K562 (cell line): ENCODE data around the gene PEX6. TPM values are rescaled to one million over a fixed set of nuclear protein-coding genes. Genes with fewer than 3 reads are reported as not detected.
A peak's percentile ranks its signal among the peaks of the same experiment; 100 is the strongest.

Source experiments
- BRD9 ChIP-seq: fragments of 450-650 bp; IDR thresholded peaks from 2 replicates; pipeline ENCODE4 v1.6.1; 2018; ENCODE audit warnings: low read depth; ENCODE audit not compliant: partially characterized antibody
- ETV6 ChIP-seq, 3 experiments: fragments of 150-350 bp in 1 of 3; sonication (generic) in 1 of 3; formaldehyde crosslinking in 1 of 3; IDR thresholded peaks; 2 replicates each; pipeline versions ENCODE4 v1.6.1 to v1.8.0; 2014 to 2022; ENCODE audit warnings: borderline replicate concordance in 2 of 3, low read depth in 2 of 3, antibody characterized with exemption in 1 of 3, low read length in 1 of 3, mild to moderate bottlenecking in 1 of 3, missing genetic modification reagents in 1 of 3
- SIN3A ChIP-seq, 2 experiments: fragments of 150-350 bp in 1 of 2; IDR thresholded peaks; 2 replicates each; pipeline ENCODE4 v1.6.1; 2011 to 2016; ENCODE audit warnings: borderline replicate concordance in 2 of 2, low read depth in 2 of 2, low read length in 2 of 2, mild to moderate bottlenecking in 2 of 2, moderate library complexity in 2 of 2; ENCODE audit not compliant: control insufficient read depth in 1 of 2
- TRIM24 ChIP-seq, 2 experiments: fragments of 450-650 bp; IDR thresholded peaks; 2 replicates each; pipeline ENCODE4 v1.6.1; 2016
- U2AF1 ChIP-seq: fragments of 200-400 bp; formaldehyde crosslinking; optimal IDR thresholded peaks from 2 replicates; pipeline ENCODE3; 2017; ENCODE audit warnings: mild to moderate bottlenecking, low read depth, low read length, moderate library complexity
- ZNF134 ChIP-seq: fragments of 250-450 bp; sonication (Bioruptor Pico); conservative IDR thresholded peaks from 2 replicates; pipeline ENCODE4 v1.4.0; 2020
- ZNF175 ChIP-seq: fragments of 200-800 bp; sonication (Bioruptor generic); IDR thresholded peaks from 2 replicates; pipeline ENCODE4 v1.6.1; 2016; ENCODE audit warnings: low read depth, mild to moderate bottlenecking, missing genetic modification characterization, missing compliant biosample characterization
- ZNF24 ChIP-seq: fragments of 450-650 bp; IDR thresholded peaks from 2 replicates; pipeline ENCODE4 v1.6.1; 2016
- ZNF76 ChIP-seq: fragments of 250-450 bp; sonication (Bioruptor Pico); IDR thresholded peaks from 2 replicates; pipeline ENCODE4 v1.4.0; 2020; ENCODE audit warnings: mild to moderate bottlenecking, moderate library complexity, borderline replicate concordance
- polyA plus RNA-seq, 8 experiments: library from polyadenylated mRNA; depleted of rRNA in 4 of 8; stranded (reverse) in 5 of 8; unstranded in 3 of 8; fragments of >200 nt; fragmentation: Nextera tagmentation in 2 of 8; fragmentation: Illumina TruSeq in 1 of 8; extraction: Ambion mirVana in 2 of 8; extraction: Trizol in 1 of 8; gene quantifications; 2 replicates each; pipeline versions ENCODE4 v1.2.1 to v1.2.3, GENCODE V29; 2011 to 2014; ENCODE audit warnings: inconsistent platforms in 1 of 8, missing spikeins in 1 of 8
- total RNA-seq, 7 experiments: library from RNA; depleted of rRNA in 6 of 7; stranded (reverse); fragments of >200 nt in 6 of 7; fragmentation: Illumina TruSeq in 2 of 7; extraction: Trizol in 2 of 7; gene quantifications; 2 replicates each; pipeline versions ENCODE4 v1.2.1 to v1.2.3, GENCODE V29; 2011 to 2021; ENCODE audit warnings: low replicate concordance in 1 of 7
- TF ChIP-seq, protein P1 (sequence below): IDR thresholded peaks from 2 replicates; pipeline ENCODE4 v1.6.1; 2011; ENCODE audit not compliant: insufficient read length; ENCODE audit errors: extremely low read depth
- TF ChIP-seq, protein P2 (sequence below), 3 experiments: fragments of 200-800 bp in 1 of 3; fragments of 250-450 bp in 1 of 3; fragments of 450-650 bp in 1 of 3; sonication (Bioruptor Pico) in 1 of 3; sonication (Bioruptor generic) in 1 of 3; formaldehyde crosslinking in 1 of 3; IDR thresholded peaks; 2 replicates each; pipeline versions ENCODE4 v1.6.1 to v1.8.0; 2016 to 2022; ENCODE audit warnings: mild to moderate bottlenecking in 2 of 3, missing genetic modification characterization in 2 of 3, missing compliant biosample characterization in 1 of 3, moderate library complexity in 1 of 3
- TF ChIP-seq, protein P3 (sequence below): fragments of 200-800 bp; sonication (Bioruptor generic); IDR thresholded peaks from 2 replicates; pipeline ENCODE4 v1.6.1; 2017; ENCODE audit warnings: missing genetic modification characterization, missing compliant biosample characterization
- TF ChIP-seq, protein P4 (sequence below), 2 experiments: IDR thresholded peaks; 2 replicates each; pipeline ENCODE4 v1.6.1; 2012; ENCODE audit warnings: improper control_type of control experiment in 2 of 2, low read depth in 2 of 2, low read length in 2 of 2, borderline replicate concordance in 1 of 2
- TF ChIP-seq, protein P5 (sequence below), 3 experiments: IDR thresholded peaks in 2 of 3; conservative IDR thresholded peaks in 1 of 3; 2 replicates each; pipeline ENCODE4 v1.5.1; 2011 to 2012; ENCODE audit warnings: low read length in 3 of 3, mild to moderate bottlenecking in 3 of 3, control low read depth in 2 of 3, improper control_type of control experiment in 1 of 3, inconsistent platforms in 1 of 3, low read depth in 1 of 3, mixed read lengths in 1 of 3, moderate library complexity in 1 of 3; ENCODE audit not compliant: insufficient read depth in 2 of 3

PEX6 gene
- total and polyA plus RNA-seq, 9 of the 15 experiments (the other 6 are each of a cell fraction or from before 2014, with no cell fraction given): 0.17 to 20.8 (median 6.9) TPM

DNA sequence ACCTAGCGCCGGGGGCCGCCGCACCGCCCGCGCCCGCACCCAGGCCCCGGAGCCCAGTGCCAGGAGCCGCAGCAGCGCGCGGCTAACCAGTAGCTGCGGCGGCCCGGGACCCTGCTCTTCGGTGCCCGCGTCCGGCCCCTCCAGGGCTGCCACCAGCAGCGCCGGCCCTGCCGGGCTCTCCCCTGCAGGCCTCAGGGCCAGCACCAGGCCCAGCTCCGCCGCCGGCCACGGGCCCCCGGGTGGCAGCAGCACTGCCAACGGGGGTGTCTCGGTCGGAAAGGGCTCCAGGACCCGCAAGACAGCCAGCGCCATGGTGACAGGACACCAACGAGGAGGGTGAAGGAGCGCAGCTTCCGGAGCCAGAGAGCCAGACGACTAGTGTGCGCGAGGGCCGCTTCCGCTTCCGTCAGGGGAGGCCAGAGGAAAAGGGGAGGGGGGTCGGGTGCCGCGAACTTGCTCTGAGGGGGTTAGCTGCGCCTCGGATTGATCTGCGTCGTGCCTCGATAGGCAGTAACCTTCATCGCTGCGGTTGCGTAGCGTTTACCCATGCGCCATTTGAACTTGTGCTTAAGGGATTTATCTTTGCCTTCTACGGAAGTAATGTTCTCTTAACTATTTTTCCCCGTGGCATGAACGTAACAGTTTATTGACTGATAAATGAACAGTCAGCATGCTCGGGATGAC is at the start of gene PEX6 (continued):
- TF ChIP-seq U2AF1 (peak; percentile 74), TRIM24 (IDR thresholded peaks at IDR 0.05) (0 out of 4 replicates have a peak, but pooled peaks of 1 of the 2 experiments have one; percentile 19), SIN3A (IDR thresholded peaks at IDR 0.05; ENCODE audit: borderline replicate concordance in 2 of 2, control insufficient read depth in 1 of 2, low read depth in 2 of 2, low read length in 2 of 2) (peak; percentile 50 to 92; a peak in 1 of 4 replicates), ZNF76 (CRISPR knock-in tag) (0 out of 2 replicates have a peak, but pooled peaks have one; percentile 3), ETV6 (IDR thresholded peaks at IDR 0.05; ENCODE audit: borderline replicate concordance in 1 of 2, low read depth in 2 of 2, low read length in 1 of 2) (peak; percentile 71 to 85; a peak in 3 of 4 replicates), ETV6 (CRISPR knock-in tag; IDR thresholded peaks at IDR 0.05; ENCODE audit: borderline replicate concordance) (no peak; the same call in 1 of the 2 replicates), ZNF24 (peak; percentile 4; the same call in 1 of the 2 replicates), ZNF175 (CRISPR knock-in tag) (no peak), BRD9 (no peak), ZNF134 (CRISPR knock-in tag) (no peak)
- TF ChIP-seq, protein P1, sequence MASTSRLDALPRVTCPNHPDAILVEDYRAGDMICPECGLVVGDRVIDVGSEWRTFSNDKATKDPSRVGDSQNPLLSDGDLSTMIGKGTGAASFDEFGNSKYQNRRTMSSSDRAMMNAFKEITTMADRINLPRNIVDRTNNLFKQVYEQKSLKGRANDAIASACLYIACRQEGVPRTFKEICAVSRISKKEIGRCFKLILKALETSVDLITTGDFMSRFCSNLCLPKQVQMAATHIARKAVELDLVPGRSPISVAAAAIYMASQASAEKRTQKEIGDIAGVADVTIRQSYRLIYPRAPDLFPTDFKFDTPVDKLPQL: peak; percentile 54
- TF ChIP-seq, protein P2, sequence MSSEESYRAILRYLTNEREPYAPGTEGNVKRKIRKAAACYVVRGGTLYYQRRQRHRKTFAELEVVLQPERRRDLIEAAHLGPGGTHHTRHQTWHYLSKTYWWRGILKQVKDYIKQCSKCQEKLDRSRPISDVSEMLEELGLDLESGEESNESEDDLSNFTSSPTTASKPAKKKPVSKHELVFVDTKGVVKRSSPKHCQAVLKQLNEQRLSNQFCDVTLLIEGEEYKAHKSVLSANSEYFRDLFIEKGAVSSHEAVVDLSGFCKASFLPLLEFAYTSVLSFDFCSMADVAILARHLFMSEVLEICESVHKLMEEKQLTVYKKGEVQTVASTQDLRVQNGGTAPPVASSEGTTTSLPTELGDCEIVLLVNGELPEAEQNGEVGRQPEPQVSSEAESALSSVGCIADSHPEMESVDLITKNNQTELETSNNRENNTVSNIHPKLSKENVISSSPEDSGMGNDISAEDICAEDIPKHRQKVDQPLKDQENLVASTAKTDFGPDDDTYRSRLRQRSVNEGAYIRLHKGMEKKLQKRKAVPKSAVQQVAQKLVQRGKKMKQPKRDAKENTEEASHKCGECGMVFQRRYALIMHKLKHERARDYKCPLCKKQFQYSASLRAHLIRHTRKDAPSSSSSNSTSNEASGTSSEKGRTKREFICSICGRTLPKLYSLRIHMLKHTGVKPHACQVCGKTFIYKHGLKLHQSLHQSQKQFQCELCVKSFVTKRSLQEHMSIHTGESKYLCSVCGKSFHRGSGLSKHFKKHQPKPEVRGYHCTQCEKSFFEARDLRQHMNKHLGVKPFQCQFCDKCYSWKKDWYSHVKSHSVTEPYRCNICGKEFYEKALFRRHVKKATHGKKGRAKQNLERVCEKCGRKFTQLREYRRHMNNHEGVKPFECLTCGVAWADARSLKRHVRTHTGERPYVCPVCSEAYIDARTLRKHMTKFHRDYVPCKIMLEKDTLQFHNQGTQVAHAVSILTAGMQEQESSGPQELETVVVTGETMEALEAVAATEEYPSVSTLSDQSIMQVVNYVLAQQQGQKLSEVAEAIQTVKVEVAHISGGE (CRISPR knock-in tag; IDR thresholded peaks at IDR 0.05): peak in 2 of 3 experiments; percentile 61 to 91; a peak in 3 of 6 replicates
- TF ChIP-seq, protein P3, sequence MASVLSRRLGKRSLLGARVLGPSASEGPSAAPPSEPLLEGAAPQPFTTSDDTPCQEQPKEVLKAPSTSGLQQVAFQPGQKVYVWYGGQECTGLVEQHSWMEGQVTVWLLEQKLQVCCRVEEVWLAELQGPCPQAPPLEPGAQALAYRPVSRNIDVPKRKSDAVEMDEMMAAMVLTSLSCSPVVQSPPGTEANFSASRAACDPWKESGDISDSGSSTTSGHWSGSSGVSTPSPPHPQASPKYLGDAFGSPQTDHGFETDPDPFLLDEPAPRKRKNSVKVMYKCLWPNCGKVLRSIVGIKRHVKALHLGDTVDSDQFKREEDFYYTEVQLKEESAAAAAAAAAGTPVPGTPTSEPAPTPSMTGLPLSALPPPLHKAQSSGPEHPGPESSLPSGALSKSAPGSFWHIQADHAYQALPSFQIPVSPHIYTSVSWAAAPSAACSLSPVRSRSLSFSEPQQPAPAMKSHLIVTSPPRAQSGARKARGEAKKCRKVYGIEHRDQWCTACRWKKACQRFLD (CRISPR knock-in tag): peak; percentile 75; the same call in 1 of the 2 replicates
- TF ChIP-seq, protein P4, sequence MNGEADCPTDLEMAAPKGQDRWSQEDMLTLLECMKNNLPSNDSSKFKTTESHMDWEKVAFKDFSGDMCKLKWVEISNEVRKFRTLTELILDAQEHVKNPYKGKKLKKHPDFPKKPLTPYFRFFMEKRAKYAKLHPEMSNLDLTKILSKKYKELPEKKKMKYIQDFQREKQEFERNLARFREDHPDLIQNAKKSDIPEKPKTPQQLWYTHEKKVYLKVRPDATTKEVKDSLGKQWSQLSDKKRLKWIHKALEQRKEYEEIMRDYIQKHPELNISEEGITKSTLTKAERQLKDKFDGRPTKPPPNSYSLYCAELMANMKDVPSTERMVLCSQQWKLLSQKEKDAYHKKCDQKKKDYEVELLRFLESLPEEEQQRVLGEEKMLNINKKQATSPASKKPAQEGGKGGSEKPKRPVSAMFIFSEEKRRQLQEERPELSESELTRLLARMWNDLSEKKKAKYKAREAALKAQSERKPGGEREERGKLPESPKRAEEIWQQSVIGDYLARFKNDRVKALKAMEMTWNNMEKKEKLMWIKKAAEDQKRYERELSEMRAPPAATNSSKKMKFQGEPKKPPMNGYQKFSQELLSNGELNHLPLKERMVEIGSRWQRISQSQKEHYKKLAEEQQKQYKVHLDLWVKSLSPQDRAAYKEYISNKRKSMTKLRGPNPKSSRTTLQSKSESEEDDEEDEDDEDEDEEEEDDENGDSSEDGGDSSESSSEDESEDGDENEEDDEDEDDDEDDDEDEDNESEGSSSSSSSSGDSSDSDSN (IDR thresholded peaks at IDR 0.05; ENCODE audit: borderline replicate concordance in 1 of 2, low read depth in 2 of 2, low read length in 2 of 2): peak; percentile 70 to 79; a peak in 2 of 4 replicates
- TF ChIP-seq, protein P5, sequence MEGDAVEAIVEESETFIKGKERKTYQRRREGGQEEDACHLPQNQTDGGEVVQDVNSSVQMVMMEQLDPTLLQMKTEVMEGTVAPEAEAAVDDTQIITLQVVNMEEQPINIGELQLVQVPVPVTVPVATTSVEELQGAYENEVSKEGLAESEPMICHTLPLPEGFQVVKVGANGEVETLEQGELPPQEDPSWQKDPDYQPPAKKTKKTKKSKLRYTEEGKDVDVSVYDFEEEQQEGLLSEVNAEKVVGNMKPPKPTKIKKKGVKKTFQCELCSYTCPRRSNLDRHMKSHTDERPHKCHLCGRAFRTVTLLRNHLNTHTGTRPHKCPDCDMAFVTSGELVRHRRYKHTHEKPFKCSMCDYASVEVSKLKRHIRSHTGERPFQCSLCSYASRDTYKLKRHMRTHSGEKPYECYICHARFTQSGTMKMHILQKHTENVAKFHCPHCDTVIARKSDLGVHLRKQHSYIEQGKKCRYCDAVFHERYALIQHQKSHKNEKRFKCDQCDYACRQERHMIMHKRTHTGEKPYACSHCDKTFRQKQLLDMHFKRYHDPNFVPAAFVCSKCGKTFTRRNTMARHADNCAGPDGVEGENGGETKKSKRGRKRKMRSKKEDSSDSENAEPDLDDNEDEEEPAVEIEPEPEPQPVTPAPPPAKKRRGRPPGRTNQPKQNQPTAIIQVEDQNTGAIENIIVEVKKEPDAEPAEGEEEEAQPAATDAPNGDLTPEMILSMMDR (IDR thresholded peaks at IDR 0.05 in 2 of 3, conservative IDR thresholded peaks at IDR 0.05 in 1 of 3; ENCODE audit: insufficient read depth in 2 of 3, low read depth in 1 of 3, low read length in 3 of 3): peak in 1 of 3 experiments; percentile 3; a peak in 1 of 6 replicates
